ENCODE measurements around the gene EBP. TPM values are rescaled to one million over a fixed set of nuclear protein-coding genes. Genes with fewer than 3 reads are reported as not detected.

EBP gene
- total RNA-seq (2022; extraction: Qiagen RNA extraction; ENCODE audit: low read depth): 109 to 152 TPM (median 137 TPM) in 5 replicates

DNA sequence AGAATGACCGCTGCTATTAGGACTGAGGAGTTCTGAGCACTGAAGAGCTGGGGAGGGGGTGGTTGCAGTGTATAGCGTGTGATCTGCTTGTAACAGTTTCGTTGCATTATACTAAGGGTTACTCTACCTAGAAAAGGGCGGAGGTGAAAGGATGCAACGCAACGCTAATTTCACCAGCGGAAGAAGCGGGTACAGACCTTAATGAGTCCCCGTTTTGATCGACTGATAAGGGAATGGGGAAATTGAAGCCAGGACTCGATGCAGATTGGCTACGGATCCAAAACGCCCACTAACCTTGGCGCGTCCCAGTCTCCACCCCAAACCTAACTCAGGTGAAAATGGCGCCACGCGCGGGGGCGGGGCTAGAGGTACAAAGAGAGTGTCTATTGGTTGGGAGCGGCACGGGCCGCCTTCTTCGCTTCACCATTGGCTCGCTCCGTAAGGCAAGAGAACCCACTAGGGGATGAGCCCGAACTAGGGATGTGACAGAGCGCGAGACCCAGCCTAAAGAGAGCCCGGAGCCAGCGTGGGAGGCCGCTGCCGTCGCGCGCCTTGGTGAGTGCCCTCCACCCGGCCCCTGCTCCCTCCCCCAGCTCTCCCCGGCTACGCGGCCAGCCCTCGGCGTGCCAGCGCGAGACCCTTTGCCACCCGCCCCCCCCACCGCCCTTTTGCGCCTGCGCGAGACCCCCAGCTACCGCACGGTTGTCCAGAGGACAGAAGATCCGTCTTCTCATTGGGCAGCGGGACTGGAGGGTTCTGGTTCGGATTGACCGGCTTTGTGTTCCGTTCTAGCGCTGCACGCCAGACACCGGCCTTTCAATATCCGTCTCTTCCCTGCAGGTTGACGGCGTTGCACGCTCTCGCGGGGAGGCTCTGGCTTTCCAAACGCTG lies at the start of gene EBP:
Gene EBP (plus strand): TSS at position 456 of the 891 bp plus-strand sequence. CDS start 1,964 bp downstream, outside the sequence.

DNA sequence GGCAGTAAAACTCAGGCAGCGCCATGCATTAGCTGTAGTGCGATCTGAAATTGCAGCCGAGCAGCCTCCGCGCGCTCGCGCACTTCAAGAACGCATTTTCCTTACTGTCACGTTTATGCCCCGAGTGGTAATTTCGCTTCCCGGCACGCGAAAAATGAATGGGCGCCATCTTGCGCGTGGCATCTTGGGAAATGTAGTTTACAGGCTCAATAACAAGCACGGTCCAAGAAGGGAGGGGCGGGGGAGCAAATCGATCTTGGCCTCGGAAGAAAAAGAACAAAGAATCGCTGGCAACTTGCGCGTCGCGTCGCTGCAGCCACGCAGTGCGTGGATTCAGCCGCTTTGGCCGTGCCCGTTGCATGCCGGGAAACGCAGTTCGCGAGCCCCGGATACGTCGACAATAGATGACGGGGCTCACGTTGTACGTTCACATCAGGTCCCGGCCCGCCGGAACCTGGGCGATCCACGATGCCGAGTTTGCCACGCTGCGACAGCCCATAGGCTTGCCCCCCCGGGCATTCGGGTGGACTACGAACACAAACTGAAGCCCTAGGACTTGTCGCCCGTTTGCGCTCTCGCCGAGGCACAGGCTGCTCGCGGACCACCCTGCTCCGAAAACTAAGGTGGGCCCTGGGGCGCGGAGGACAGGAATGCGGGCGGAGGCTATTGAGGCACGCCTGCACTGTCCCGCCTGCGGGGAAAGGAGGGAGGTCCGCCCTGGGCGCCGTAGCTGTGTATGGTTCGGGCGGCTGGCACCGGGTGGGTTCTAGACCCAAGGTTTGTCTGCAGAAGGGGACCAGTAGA lies 45.6 kb upstream of the EBP start, which contains the start of gene FTSJ1:
Gene FTSJ1 (plus strand): TSS at position 426 of the 804 bp plus-strand sequence. CDS start 1,849 bp downstream, outside the sequence.

DNA sequence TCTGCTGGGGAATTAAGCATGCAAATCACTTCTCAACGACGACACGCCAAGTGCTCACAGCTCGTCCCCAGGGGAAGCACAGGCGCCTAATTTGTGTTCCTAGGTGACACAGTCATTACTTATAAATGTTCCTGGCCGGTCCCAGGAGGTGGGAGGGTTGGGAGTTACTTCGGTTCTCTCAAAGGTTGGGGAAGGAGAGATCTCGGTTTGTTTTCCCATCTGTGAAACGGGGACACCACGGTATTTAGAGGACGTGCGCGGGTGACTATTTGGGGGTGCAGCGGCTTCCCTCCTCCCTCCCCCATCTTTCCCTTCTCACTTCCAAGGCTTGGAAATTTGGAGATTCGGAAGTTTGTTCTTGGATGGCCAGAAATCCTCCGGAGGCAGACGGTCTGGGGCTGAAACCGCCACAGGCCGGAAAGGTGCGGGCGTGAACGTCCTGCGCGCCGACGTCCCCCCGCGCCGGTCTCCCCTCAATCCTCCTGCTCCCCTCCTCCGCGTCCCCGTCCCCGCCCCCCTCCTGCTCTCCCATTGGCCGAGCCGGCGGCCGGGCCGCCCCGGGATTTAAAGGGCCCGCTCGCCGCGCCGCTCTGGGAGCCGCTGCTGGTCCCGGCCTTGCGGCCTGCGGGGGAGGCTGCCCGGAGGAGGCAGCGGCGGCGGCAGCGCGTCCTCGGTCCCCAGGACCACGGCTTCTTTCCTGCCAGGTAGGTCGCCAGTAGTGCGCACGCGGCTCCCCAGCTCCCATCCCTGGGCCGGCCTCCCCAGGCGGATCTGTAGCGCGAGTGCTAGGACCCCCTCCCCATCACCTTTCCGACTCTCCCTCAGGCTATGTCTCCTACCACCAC lies 13.0 kb upstream of the EBP start, which contains the start of gene PORCN:
Gene PORCN (plus strand): TSS at position 593 of the 845 bp plus-strand sequence. CDS start 829 bp downstream, outside the sequence.

DNA sequence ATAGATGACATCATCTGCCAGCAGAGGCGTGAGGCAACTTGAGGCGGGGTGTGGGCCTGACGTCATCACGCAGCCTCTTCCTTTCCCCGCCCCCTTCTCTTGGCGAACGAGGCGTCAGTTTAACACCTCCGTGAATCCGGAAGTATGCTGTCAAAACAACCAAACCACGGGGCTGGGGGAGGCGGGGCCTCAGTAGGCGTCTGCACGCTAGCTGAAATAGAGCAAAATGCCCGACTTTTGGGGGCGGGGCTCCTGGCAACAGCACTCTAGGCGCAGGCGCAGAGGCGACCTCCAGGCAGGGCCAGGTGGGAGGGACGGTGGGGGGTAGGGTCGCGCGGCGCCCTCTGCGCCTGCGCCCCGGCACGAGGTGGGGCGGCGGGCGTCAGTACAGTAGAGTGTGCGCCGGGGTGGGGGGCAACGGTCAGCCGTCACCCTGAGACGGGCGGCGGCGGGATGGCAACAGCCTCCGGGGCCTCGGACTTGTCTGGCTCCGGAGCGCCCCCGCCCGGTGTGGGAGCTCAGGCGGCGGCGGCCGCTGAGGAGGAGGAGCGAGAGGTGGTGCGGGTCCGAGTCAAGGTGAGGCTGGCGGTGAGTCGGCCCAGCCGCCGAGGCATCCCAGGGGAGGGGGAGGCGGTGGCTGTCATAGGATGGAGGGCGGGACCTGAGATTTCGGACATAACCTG lies 17.9 kb downstream of the EBP start, which contains the start of gene TBC1D25:
Gene TBC1D25 (plus strand): TSS at position 370 of the 683 bp plus-strand sequence. CDS start 84 bp downstream, at position 454.

GRCh38 chrX:48574270-48575266 lies 53.0 kb downstream of the EBP start, which contains the start of gene RBM3:
TSS of gene RBM3 (plus strand) at chrX:48574484. CDS start at chrX:48575181, 697 bp downstream.

Other genes starting within 250 kb of the EBP start
- not detected in 5 replicates for gene SSX3, start 165.1 kb upstream of the EBP start, total RNA-seq (2022; extraction: Qiagen RNA extraction; ENCODE audit: low read depth)
- not detected in 5 replicates for gene SSX4, start 138.3 kb upstream of the EBP start, total RNA-seq (2022; extraction: Qiagen RNA extraction; ENCODE audit: low read depth)
- not detected in 5 replicates for gene SSX4B, start 109.8 kb upstream of the EBP start, total RNA-seq (2022; extraction: Qiagen RNA extraction; ENCODE audit: low read depth)
- gene SLC38A5, start 51.5 kb upstream of the EBP start, total RNA-seq (2022; extraction: Qiagen RNA extraction; ENCODE audit: low read depth): 0.07 to 0.46 TPM (median 0.09 TPM) in 3 of 5 replicates, not detected in the others
- gene FTSJ1, start 45.6 kb upstream of the EBP start, total RNA-seq (2022; extraction: Qiagen RNA extraction; ENCODE audit: low read depth): 68.5 to 74.7 TPM (median 70.1 TPM) in 5 replicates
- gene PORCN, start 12.8 kb upstream of the EBP start, total RNA-seq (2022; extraction: Qiagen RNA extraction; ENCODE audit: low read depth): 15.2 to 18.0 TPM (median 17.6 TPM) in 5 replicates
- 8.1 to 12.5 TPM (median 11.7 TPM) in 5 replicates for gene TBC1D25, start 17.9 kb downstream of the EBP start, total RNA-seq (2022; extraction: Qiagen RNA extraction; ENCODE audit: low read depth)
- gene RBM3, start 52.7 kb downstream of the EBP start, total RNA-seq (2022; extraction: Qiagen RNA extraction; ENCODE audit: low read depth): 303 to 494 TPM (median 317 TPM) in 5 replicates
- 48.4 to 73.1 TPM (median 64.9 TPM) in 5 replicates for gene WDR13, start 75.7 kb downstream of the EBP start, total RNA-seq (2022; extraction: Qiagen RNA extraction; ENCODE audit: low read depth)
- gene WAS, start 162.0 kb downstream of the EBP start, total RNA-seq (2022; extraction: Qiagen RNA extraction; ENCODE audit: low read depth): 0.12 to 0.33 TPM (median 0.28 TPM) in 4 of 5 replicates, not detected in the other
- 21.5 to 23.4 TPM (median 21.8 TPM) in 5 replicates for gene SUV39H1, start 174.9 kb downstream of the EBP start, total RNA-seq (2022; extraction: Qiagen RNA extraction; ENCODE audit: low read depth)
- not detected in 5 replicates for gene GLOD5, start 239.9 kb downstream of the EBP start, total RNA-seq (2022; extraction: Qiagen RNA extraction; ENCODE audit: low read depth)

Data from A549 treated with CpdA at 1 μM for 4 hours (cell line).